ENCODE results near the gene GSTM5.
"Not testable (repeated sequence)": the region's sequence is repeated elsewhere in the genome, so short reads cannot be mapped to it uniquely, and the experiment has no call there.

Gene GSTM5

DNA sequence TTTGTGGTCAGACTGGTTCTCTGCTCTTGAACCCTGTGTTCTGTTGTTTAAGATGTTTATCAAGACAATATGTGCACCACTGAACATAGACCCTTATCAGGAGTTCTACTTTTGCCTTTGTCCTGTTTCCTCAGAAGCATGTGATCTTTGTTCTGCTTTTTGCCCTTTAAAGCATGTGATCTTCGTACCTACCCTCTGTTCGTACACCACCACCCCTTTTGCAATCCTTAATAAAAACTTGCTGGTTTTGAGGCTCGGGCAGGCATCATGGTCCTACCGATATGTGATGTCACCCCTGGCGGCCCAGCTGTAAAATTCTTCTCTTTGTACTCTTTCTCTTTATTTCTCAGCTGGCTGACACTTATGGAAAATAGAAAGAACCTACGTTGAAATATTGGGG is 27.3 kb upstream of the GSTM5 start:
- H3K36me3 ChIP-seq (ENCODE audit: control insufficient read depth, insufficient read depth, low read length), result not testable (repeated sequence)

GRCh38 chr1:109685399-109685798 is 26.7 kb upstream of the GSTM5 start:
- H3K9me3 ChIP-seq (ENCODE audit: control insufficient read depth, insufficient read depth, low read length), result not testable (repeated sequence)

More for the DNA sequence above, 27.3 kb upstream of the GSTM5 start:
- H3K4me3 ChIP-seq (ENCODE audit: low read depth, low read length); H3K27me3 ChIP-seq (ENCODE audit: control insufficient read depth, insufficient read depth, low read length); H3K9me3 ChIP-seq (ENCODE audit: control insufficient read depth, insufficient read depth, low read length); H3K9ac ChIP-seq (ENCODE audit: low read depth, low read length); H3K4me1 ChIP-seq (ENCODE audit: control insufficient read depth, insufficient read depth, low read length): not testable (repeated sequence)

DNA sequence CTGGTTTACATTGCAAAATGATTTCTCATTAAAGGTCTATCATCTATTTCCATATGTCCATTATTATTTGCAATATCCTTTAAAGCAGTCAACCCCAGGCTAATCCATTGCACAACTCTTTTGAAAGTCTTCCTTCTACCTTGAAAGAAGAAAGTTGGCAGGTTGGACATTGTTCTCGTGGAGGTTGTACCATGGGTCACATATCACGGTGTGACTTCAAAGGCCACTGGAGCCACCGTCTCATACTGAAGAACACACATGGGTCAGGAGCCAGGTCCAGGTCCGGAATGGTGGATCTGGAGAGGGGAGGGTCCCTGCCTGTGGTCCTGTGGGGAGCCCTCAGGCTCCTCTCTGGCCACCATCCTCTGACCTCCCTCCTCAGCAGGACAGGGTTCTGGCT is 26.2 kb upstream of the GSTM5 start:
- H3K9me3 ChIP-seq (ENCODE audit: control insufficient read depth, insufficient read depth, low read length); H3K36me3 ChIP-seq (ENCODE audit: control insufficient read depth, insufficient read depth, low read length); H3K4me1 ChIP-seq (ENCODE audit: control insufficient read depth, insufficient read depth, low read length); H3K9ac ChIP-seq (ENCODE audit: low read depth, low read length); H3K4me3 ChIP-seq (ENCODE audit: low read depth, low read length); H3K27me3 ChIP-seq (ENCODE audit: control insufficient read depth, insufficient read depth, low read length): not testable (repeated sequence)

More at GRCh38 chr1:109685399-109685798, 26.7 kb upstream of the GSTM5 start:
- H3K9ac ChIP-seq (ENCODE audit: low read depth, low read length); H3K27me3 ChIP-seq (ENCODE audit: control insufficient read depth, insufficient read depth, low read length); H3K4me3 ChIP-seq (ENCODE audit: low read depth, low read length); H3K36me3 ChIP-seq (ENCODE audit: control insufficient read depth, insufficient read depth, low read length); H3K4me1 ChIP-seq (ENCODE audit: control insufficient read depth, insufficient read depth, low read length): not testable (repeated sequence)

DNA sequence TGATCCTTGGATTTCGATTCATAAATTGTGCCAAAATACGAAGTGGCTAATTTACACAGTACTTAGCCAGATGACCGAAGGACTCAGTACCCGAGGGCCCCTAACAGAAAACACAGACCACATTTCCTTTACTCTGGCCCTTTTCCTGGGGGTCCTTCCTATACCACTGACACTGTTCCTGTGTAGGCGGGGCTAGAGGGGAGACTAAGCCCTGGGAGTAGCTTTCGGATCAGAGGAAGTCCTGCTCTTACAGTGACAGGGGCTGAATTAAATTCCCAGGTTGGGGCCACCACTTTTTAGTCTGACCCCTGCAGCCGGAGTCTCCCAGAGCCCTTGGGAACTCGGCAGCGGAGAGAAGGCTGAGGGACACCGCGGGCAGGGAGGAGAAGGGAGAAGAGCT is 24.9 kb upstream of the GSTM5 start:
- H3K36me3 ChIP-seq (ENCODE audit: control insufficient read depth, insufficient read depth, low read length); H3K4me3 ChIP-seq (ENCODE audit: low read depth, low read length); H3K9ac ChIP-seq (ENCODE audit: low read depth, low read length); H3K27me3 ChIP-seq (ENCODE audit: control insufficient read depth, insufficient read depth, low read length); H3K9me3 ChIP-seq (ENCODE audit: control insufficient read depth, insufficient read depth, low read length); H3K4me1 ChIP-seq (ENCODE audit: control insufficient read depth, insufficient read depth, low read length): not testable (repeated sequence)

DNA sequence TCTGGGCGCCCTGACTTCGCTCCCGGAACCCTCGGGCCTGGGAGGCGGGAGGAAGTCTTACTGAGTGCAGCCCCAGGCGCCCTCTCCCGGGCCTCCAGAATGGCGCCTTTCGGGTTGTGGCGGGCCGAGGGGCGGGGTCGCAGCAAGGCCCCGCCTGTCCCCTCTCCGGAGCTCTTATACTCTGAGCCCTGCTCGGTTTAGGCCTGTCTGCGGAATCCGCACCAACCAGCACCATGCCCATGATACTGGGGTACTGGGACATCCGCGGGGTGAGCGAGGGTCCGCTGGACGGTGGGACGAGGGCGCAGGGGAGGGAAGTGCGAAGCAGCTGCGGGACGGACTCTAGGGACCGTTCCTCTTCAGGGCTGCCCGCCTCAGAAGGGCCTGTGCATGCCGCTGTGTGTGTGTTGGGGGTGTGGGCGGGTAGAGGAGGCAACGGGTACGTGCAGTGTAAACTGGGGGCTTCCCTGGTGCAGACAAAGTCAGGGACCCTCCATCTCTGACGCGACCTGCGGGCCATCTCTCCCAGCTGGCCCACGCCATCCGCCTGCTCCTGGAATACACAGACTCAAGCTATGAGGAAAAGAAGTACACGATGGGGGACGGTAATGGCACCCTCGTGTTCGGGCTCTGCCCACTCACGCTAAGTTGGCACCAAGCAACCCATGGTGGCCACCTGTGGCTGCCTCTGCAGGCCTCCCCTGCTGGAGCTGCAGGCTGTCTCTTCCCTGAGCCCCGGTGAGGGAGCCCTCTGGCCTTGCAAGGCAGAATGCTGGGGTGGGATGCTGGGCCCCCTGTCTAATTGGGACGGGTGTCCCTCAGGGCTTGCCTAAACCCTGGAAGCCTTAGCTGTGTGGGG is 24.2 kb upstream of the GSTM5 start, which contains the start of gene GSTM1:
Gene GSTM1 (plus strand): TSS at position 177 of the 859 bp plus-strand sequence. CDS start 57 bp downstream, at position 234.
- H3K4me3 ChIP-seq (ENCODE audit: low read depth, low read length), result no peak within 1 kb of the TSS
- H3K9ac ChIP-seq (ENCODE audit: low read depth, low read length), result no peak within 1 kb of the TSS
- no peaks in the 10 kb centered on the region for H3K36me3 ChIP-seq (ENCODE audit: control insufficient read depth, insufficient read depth, low read length)
- H3K4me1 ChIP-seq (ENCODE audit: control insufficient read depth, insufficient read depth, low read length), result no peaks in the 10 kb centered on the region
- no peaks in the 10 kb centered on the region for H3K27me3 ChIP-seq (ENCODE audit: control insufficient read depth, insufficient read depth, low read length)
- no peaks in the 10 kb centered on the region for H3K9me3 ChIP-seq (ENCODE audit: control insufficient read depth, insufficient read depth, low read length)

- Histone ChIP-seq H3K27me3 (ENCODE audit: control insufficient read depth, insufficient read depth, low read length) (no peaks in the 10 kb centered on the region), H3K36me3 (ENCODE audit: control insufficient read depth, insufficient read depth, low read length) (no peaks in the 10 kb centered on the region), H3K4me1 (ENCODE audit: control insufficient read depth, insufficient read depth, low read length) (no peaks in the 10 kb centered on the region), H3K4me3 (ENCODE audit: low read depth, low read length) (no peak overlapping the region), H3K9me3 (ENCODE audit: control insufficient read depth, insufficient read depth, low read length) (no peaks in the 10 kb centered on the region), H3K9ac (ENCODE audit: low read depth, low read length) (no peak overlapping the region)
Measured at GRCh38 chr1:109689844-109690405, 22.1 kb upstream of the GSTM5 start.

DNA sequence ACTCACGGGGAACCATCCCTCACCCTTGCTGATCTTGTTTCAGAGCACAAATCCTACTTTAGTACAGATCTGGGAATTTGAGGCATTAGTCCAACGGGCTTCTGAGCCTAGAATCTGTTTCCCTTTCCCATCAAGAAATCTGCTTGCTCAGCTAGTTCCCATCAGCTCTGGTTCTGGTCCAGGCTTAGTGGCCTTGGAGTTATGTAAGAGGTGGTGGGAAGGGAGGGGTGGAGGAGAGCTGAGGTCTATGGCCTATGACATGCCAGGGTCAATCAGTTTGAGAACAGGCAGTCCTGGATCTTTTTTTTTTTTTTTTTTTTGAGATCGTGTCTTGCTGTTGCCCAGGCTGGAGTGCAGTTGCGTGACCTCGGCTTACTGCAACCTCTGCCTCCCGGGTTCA is 20.3 kb upstream of the GSTM5 start:
- no peaks in the 10 kb centered on the region for H3K4me1 ChIP-seq (ENCODE audit: control insufficient read depth, insufficient read depth, low read length)
- H3K27me3 ChIP-seq (ENCODE audit: control insufficient read depth, insufficient read depth, low read length), result no peaks in the 10 kb centered on the region
- H3K9ac ChIP-seq (ENCODE audit: low read depth, low read length), result no peak overlapping the region
- no peaks in the 10 kb centered on the region for H3K9me3 ChIP-seq (ENCODE audit: control insufficient read depth, insufficient read depth, low read length)
- H3K36me3 ChIP-seq (ENCODE audit: control insufficient read depth, insufficient read depth, low read length), result no peaks in the 10 kb centered on the region
- no peak overlapping the region for H3K4me3 ChIP-seq (ENCODE audit: low read depth, low read length)

GRCh38 chr1:109694400-109694799 is 17.7 kb upstream of the GSTM5 start:
- H3K27me3 ChIP-seq (ENCODE audit: control insufficient read depth, insufficient read depth, low read length); H3K9me3 ChIP-seq (ENCODE audit: control insufficient read depth, insufficient read depth, low read length); H3K4me3 ChIP-seq (ENCODE audit: low read depth, low read length); H3K4me1 ChIP-seq (ENCODE audit: control insufficient read depth, insufficient read depth, low read length); H3K36me3 ChIP-seq (ENCODE audit: control insufficient read depth, insufficient read depth, low read length); H3K9ac ChIP-seq (ENCODE audit: low read depth, low read length): not testable (repeated sequence)

DNA sequence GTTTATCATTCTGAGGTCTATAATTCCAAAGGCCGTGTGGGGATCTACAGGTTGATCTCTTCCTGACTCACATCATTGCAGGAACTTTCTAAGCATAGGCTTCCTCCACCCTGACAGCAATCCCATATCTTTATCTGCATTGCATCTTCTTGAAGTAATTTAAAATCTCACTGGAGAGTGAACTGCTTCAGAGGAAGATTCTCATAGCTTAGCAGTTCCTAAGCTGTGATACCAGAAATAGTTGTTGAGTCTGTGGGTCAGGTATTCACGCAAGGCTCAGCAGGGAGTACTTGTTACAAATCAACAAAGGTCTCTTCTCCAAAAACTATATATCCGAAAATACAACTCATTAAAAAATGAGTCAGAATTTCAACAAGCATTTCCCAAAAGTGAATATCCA is 16.9 kb upstream of the GSTM5 start:
- H3K4me1 ChIP-seq (ENCODE audit: control insufficient read depth, insufficient read depth, low read length); H3K4me3 ChIP-seq (ENCODE audit: low read depth, low read length); H3K27me3 ChIP-seq (ENCODE audit: control insufficient read depth, insufficient read depth, low read length); H3K36me3 ChIP-seq (ENCODE audit: control insufficient read depth, insufficient read depth, low read length); H3K9me3 ChIP-seq (ENCODE audit: control insufficient read depth, insufficient read depth, low read length); H3K9ac ChIP-seq (ENCODE audit: low read depth, low read length): not testable (repeated sequence)

DNA sequence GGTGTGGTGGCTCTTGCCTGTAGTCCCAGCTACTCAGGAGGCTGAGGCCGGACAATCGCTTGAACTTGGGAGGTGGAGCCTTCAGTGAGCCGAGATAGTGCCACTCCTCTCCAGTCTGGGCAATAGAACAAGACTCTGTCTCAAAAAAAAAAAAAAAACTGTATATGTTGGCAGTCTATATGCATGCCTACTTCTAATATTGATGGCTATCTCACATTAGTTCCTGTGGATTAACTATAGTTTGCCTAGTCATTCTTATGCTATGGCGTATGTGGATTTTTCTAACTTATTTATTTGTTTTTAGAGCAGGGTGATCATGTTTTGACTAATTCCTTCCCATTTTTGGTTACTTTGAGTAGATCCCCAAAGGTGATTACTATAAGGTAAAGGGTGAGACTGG is 15.0 kb upstream of the GSTM5 start:
- H3K27me3 ChIP-seq (ENCODE audit: control insufficient read depth, insufficient read depth, low read length), result no peaks in the 10 kb centered on the region
- no peak overlapping the region for H3K4me3 ChIP-seq (ENCODE audit: low read depth, low read length)
- no peak overlapping the region for H3K9ac ChIP-seq (ENCODE audit: low read depth, low read length)
- H3K36me3 ChIP-seq (ENCODE audit: control insufficient read depth, insufficient read depth, low read length), result no peaks in the 10 kb centered on the region
- H3K4me1 ChIP-seq (ENCODE audit: control insufficient read depth, insufficient read depth, low read length), result no peaks in the 10 kb centered on the region
- no peaks in the 10 kb centered on the region for H3K9me3 ChIP-seq (ENCODE audit: control insufficient read depth, insufficient read depth, low read length)

- H3K4me1 ChIP-seq (ENCODE audit: control insufficient read depth, insufficient read depth, low read length); H3K9me3 ChIP-seq (ENCODE audit: control insufficient read depth, insufficient read depth, low read length); H3K4me3 ChIP-seq (ENCODE audit: low read depth, low read length); H3K27me3 ChIP-seq (ENCODE audit: control insufficient read depth, insufficient read depth, low read length); H3K36me3 ChIP-seq (ENCODE audit: control insufficient read depth, insufficient read depth, low read length); H3K9ac ChIP-seq (ENCODE audit: low read depth, low read length): not testable (repeated sequence)
Measured at GRCh38 chr1:109697861-109698260, 14.2 kb upstream of the GSTM5 start.

- not testable (repeated sequence) for H3K9ac ChIP-seq (ENCODE audit: low read depth, low read length); H3K9me3 ChIP-seq (ENCODE audit: control insufficient read depth, insufficient read depth, low read length); H3K36me3 ChIP-seq (ENCODE audit: control insufficient read depth, insufficient read depth, low read length); H3K27me3 ChIP-seq (ENCODE audit: control insufficient read depth, insufficient read depth, low read length); H3K4me3 ChIP-seq (ENCODE audit: low read depth, low read length); H3K4me1 ChIP-seq (ENCODE audit: control insufficient read depth, insufficient read depth, low read length)
Measured at GRCh38 chr1:109702940-109703339, 9.1 kb upstream of the GSTM5 start.
